HG02763 (cell line): ENCODE results near the gene PRKAG2.

Source experiments
- ATAC-seq: cut with Tn5 transposase; IDR thresholded peaks from one replicate; pipeline ENCODE4 v1.9.1; 2021; ENCODE audit warnings: mild to moderate bottlenecking, moderate library complexity; ENCODE audit not compliant: unreplicated experiment

Gene PRKAG2

GRCh38 chr7:151866761-151867655 is 9.9 kb downstream of the PRKAG2 start:
- no peak for ATAC-seq

DNA sequence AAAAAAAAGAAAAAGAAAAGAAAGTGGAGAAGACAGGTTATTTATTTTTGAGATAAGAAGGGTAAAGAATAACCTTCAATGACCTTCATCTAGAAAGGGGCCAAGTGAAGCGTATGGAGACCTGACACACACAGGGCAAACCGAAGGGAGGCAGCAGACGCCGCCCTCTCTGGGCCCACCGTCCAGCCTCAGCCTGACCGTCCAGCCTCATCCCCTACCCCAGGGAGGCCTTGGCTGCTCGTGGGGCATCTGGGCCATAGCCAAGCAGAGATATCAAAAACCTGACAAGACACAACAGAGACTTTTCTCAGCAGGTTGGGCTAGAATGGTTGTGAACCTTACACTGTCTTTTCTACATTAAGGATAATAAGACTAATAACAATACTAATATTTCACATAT is 10.9 kb downstream of the PRKAG2 start:
- no peak for ATAC-seq

DNA sequence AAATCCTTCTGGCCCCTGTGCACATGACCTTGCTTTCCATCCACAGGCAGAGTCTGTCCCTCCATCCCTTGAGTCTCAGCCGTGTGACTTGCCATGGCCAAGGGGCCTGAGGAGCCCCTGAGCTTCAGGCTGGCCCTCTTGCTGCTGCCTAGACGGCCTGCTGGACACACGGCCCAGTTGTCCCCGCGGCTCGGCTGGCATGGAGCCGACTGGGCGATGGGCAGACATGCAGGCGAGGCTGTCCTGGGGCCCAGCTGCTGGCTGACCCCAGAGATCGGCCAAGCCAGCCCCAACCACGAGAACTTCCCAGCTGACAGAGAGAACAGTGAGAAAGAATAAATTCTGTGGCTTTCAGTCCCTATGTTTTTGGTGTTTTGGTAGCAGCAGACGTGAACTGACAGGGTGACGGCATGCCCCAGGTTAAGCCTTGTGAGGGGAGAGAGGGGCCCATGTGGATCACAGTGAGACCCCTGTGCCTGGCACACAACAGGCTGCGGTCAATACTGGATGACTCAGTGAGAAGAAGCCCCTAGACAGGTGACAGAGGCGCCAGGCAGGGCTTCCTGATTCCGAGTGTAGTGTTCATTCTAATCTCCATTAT is 11.7 kb downstream of the PRKAG2 start:
- ATAC-seq: no peak

GRCh38 chr7:151864561-151864960 is 12.4 kb downstream of the PRKAG2 start:
- no peak for ATAC-seq

- ATAC-seq: no peak
These were observed 12.8 kb downstream of the PRKAG2 start for GRCh38 chr7:151864081-151864480.

DNA sequence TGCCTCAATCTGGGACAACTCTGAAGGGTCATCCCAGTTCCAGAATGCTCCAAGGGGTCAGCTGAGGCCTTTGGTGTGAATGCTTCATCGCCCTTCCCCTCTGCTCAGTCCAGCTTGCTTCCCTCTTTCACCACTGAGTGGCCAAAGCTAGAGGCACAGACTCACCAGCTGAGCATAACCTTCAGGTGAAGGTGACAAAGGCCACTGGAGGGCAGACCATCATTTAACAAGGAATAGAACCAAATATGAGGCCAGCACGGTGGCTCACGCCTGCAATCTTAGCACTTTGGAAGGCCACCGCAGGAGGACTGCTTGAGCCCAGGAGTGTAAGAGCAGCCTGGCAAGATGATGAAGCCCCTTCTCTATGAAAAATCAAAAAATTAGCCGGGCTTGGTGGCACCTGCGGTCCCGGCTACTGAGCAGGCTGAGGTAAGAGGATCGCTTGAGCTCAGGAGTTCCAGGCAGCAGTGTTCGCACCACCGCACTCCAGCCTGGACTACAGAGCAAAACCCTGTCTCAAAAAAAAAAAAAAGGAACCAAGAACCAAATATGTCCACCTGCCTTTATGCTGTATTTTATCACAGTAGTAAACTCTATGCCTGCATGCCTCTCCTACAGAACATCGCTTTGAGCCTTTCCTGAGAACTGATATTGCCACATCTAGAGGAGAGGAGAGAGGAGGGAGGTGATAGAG is 13.4 kb downstream of the PRKAG2 start:
- no peak for ATAC-seq

DNA sequence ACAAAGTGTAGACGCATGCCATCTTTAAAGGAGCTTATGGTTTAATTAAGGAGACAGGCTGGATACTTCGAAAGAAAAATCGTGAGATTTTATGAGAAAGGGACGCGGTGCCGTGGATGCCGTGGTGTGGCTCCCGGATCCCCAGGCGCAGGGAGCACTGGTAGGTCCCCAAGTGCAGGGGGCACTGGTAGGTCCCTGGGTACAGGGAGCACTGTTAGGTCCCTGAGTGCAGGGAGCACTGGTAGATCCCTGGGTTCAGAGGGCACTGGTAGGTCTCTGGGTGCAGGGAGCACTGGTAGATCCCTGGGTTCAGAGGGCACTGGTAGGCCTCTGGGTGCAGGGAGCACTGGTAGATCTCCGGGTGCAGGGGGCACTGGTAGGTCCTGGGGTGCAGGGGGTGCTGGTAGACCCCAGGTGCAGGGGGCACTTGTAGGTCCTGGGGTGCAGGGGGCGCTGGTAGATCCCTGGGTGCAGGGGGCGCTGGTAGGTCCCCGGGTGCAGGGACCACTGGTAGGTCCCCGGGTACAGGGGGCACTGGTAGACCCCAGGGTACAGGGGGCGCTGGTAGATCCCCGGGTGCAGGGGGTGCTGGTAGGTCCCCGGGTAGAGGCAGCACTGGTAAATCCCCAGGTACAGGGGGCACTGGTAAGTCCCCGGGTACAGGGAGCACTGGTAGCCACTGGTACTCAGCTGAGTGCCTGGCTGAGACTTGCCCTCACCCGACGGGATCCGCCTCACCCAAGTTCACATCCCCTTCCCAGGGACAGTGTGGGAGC is 14.1 kb downstream of the PRKAG2 start:
- ATAC-seq: no peak

GRCh38 chr7:151861881-151862280 is 15.0 kb downstream of the PRKAG2 start:
- no peak for ATAC-seq

DNA sequence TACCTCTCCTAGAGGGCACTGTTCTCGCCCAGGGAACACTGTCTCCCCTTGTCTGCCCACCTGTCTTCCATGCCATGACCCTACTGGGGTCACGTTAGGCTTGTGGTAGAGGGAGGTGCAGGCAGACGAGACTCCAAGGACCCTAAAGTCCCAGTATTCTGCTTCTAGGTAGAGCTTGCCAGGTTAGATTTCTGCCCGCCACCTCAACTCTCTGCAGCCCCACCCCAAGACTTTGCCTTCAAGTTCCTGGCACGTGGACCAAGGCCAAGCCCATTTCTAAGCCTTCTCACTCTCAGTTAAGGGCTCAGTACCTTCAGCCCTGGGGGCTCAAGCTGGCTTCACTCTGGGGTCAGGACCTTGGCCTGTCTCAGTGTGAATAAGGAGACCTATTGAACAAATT is 16.1 kb downstream of the PRKAG2 start:
- ATAC-seq: no peak

DNA sequence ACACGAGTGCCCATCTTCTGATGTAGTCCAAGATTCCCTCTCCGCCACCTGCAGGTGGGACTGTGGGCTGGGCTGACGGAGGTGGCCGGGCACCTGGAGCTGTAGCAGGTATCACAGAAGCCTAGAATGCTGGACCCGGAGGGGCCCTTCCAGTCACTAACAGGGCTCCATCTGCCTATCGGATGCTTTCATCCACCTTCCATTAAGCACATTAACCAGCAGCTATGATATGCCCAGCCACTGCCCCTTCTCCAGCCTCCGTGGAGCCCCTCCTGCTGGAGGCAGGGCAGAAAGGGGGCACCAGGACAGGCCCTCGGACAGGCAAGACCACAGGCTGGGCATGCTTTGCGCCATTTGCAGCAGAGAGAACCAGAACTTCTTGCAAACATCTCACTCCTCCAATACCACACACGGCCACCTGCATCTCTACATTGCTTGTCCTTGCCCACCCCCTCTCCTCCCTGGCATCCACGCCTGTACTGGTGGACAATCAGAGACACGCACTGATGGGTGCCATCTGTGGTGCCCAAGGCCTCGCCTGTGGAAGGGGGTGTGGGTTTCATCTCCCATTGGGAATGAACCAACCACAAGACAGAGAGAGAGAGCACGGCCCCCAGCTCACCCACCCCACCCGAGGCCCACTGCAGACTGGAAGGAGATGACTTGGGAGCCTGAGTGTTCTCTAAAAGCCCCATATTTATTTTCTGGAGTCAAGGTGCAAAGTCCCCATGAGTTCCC is 16.8 kb downstream of the PRKAG2 start:
- no peak for ATAC-seq

- no peak for ATAC-seq
These were observed 17.6 kb downstream of the PRKAG2 start for GRCh38 chr7:151859111-151859947.

GRCh38 chr7:151858456-151858855 is 18.5 kb downstream of the PRKAG2 start:
- ATAC-seq: no peak

GRCh38 chr7:151857866-151858450 is 19.0 kb downstream of the PRKAG2 start:
- ATAC-seq: no peak

- no peak for ATAC-seq
These were observed 19.5 kb downstream of the PRKAG2 start for GRCh38 chr7:151857412-151857811.

- ATAC-seq: no peak
These were observed 20.4 kb downstream of the PRKAG2 start for GRCh38 chr7:151856516-151856915.

- no peak for ATAC-seq
These were observed 20.8 kb downstream of the PRKAG2 start for GRCh38 chr7:151856098-151856497.

- ATAC-seq: no peak
These were observed 22.2 kb downstream of the PRKAG2 start for GRCh38 chr7:151854720-151855071.

GRCh38 chr7:151853896-151854719 is 22.8 kb downstream of the PRKAG2 start:
- no peak for ATAC-seq
